ENCODE results near the gene ENPP3.

ENPP3 gene

DNA sequence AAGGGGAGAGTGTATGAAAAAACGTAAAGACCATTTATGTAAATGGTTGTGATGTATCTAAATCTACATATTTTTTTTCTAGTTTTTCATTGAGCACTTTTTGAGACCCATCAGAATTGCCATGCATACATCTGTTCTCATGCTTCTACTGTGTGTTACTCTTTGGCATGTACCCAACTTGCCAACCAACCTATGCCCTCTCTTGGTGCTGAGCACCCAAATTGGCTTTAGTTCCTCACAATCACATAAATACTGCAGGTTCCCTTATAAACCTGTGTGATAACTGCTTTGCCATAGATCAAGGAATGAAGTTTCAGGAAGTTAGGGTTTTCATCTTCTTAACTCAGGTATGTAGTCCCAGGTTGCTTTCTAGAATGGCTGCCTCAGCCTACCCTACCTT lies 7.8 kb downstream of the ENPP3 start:
- no peak for FAIRE-seq
- DNase-seq (ENCODE audit: insufficient read length) = no peak
- TF ChIP-seq TAF1 (IDR thresholded peaks at IDR 0.05; ENCODE audit: borderline replicate concordance, low read depth, low read length) (no peak), POLR2AphosphoS5 (IDR thresholded peaks at IDR 0.05; ENCODE audit: low read depth, low read length) (no peak), POLR2A (IDR thresholded peaks at IDR 0.05; ENCODE audit: low read depth, low read length) (no peak)

GRCh38 chr6:131645846-131646245 lies 8.7 kb downstream of the ENPP3 start:
- DNase-seq (ENCODE audit: insufficient read length) (no peak), FAIRE-seq (no peak)
- no peak for TF ChIP-seq POLR2A (IDR thresholded peaks at IDR 0.05; ENCODE audit: low read depth, low read length)
- no peak for TF ChIP-seq TAF1 (IDR thresholded peaks at IDR 0.05; ENCODE audit: borderline replicate concordance, low read depth, low read length)
- no peak for TF ChIP-seq POLR2AphosphoS5 (IDR thresholded peaks at IDR 0.05; ENCODE audit: low read depth, low read length)

DNA sequence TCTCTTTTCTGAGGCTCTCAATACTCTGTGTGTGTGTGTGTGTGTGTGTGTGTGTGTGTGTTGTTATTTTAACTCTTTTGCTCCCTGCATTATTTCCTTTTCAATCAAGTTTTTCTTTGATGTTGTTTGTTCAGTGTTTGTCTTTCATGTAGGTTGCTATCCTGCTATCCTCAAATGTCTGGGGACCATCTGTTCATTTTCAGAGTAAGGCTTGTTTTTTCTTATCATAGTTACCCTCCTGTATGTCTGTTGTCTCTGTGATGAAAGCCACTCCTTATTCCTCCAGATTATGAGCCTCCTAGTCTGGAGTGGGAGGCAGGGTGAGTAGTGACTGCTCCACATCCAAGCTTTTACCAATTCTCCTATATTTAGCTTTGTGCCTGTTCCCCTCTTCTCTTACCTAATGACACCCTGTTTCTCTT lies 9.2 kb downstream of the ENPP3 start:
- FAIRE-seq (no peak), DNase-seq (ENCODE audit: insufficient read length) (no peak)
- TF ChIP-seq POLR2AphosphoS5 (IDR thresholded peaks at IDR 0.05; ENCODE audit: low read depth, low read length) (no peak), POLR2A (IDR thresholded peaks at IDR 0.05; ENCODE audit: low read depth, low read length) (no peak), TAF1 (IDR thresholded peaks at IDR 0.05; ENCODE audit: borderline replicate concordance, low read depth, low read length) (no peak)

DNA sequence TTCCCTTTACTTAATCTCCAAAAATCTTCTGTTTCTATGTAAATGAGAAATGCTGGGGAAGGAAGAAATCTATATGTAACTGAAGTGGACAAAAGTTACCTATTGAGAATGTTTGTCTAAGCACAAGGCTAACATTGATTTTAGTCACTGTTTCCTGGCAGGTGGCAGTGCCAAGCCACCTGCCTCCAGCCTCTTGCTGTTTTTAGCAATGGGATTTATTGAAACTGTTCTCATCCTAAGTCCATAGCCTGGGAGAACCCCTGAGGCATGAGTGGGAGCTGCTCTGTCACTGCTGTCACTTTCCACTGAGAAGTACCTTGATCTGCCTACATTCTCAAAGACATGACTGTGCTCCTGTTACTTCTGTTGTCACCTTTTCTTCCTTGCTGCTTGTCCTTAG lies 14.7 kb downstream of the ENPP3 start:
- TF ChIP-seq TAF1 (IDR thresholded peaks at IDR 0.05; ENCODE audit: borderline replicate concordance, low read depth, low read length) = no peak
- no peak for TF ChIP-seq POLR2AphosphoS5 (IDR thresholded peaks at IDR 0.05; ENCODE audit: low read depth, low read length)
- no peak for TF ChIP-seq POLR2A (IDR thresholded peaks at IDR 0.05; ENCODE audit: low read depth, low read length)
- FAIRE-seq (no peak), DNase-seq (ENCODE audit: insufficient read length) (no peak)

DNA sequence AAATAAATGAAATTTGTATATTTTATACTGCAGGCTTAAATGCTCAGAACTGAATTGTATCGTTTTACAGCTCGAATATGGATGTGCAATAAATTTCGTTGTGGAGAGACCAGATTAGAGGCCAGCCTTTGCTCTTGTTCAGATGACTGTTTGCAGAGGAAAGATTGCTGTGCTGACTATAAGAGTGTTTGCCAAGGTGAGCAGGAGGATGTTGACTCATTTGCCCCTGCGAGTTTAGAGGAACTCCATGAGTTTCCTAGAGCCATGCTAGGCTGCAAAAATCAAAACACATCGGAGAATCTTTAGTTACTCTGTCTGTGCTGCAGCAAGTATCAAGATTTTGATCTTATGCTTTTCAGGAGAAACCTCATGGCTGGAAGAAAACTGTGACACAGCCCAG lies 15.4 kb downstream of the ENPP3 start:
- no peak for FAIRE-seq
- DNase-seq (ENCODE audit: insufficient read length) = no peak
- TF ChIP-seq POLR2A (IDR thresholded peaks at IDR 0.05; ENCODE audit: low read depth, low read length) (no peak), POLR2AphosphoS5 (IDR thresholded peaks at IDR 0.05; ENCODE audit: low read depth, low read length) (no peak), TAF1 (IDR thresholded peaks at IDR 0.05; ENCODE audit: borderline replicate concordance, low read depth, low read length) (no peak)

DNA sequence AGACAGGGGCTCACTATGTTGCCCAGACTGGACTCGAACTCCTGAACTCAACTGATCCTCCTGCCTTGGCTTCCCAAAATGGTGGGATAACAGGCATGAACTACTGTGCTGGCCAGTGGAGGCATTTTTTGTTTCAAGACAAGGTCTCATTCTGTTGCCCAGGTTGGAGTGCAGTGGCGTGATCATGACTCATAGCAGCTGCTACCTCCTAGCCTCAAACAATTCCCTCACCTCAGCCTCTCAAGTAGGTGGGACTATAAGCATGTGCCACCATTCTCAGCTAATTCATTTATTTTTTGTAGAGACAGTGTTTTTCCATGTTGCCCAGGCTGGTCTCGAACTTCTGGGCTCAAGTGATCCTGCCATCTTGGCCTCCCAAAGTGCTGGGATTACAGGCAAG lies 17.2 kb downstream of the ENPP3 start:
- FAIRE-seq (no peak), DNase-seq (ENCODE audit: insufficient read length) (no peak)
- TF ChIP-seq POLR2A (IDR thresholded peaks at IDR 0.05; ENCODE audit: low read depth, low read length) (no peak), POLR2AphosphoS5 (IDR thresholded peaks at IDR 0.05; ENCODE audit: low read depth, low read length) (no peak), TAF1 (IDR thresholded peaks at IDR 0.05; ENCODE audit: borderline replicate concordance, low read depth, low read length) (no peak)

DNA sequence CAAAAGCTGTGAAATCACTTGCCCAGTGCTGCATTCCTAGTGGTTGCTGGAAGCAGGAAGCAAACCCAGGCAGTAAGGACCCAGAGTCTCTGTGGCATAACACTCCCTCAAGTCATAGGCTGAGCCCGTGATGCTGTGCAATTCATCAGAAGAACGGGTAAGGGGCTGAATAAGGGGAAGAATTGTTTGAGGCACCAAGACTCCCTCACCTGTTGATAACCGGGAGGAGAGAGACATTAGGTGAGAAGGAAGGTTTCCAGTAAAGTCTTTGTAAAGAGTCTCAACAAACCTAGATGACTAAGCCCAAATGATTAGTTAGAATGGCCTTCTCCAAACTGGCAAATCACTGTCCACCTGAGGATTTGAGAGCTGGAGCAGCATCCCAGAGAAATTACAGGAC lies 18.3 kb downstream of the ENPP3 start:
- FAIRE-seq (no peak), DNase-seq (ENCODE audit: insufficient read length) (no peak)
- TF ChIP-seq TAF1 (IDR thresholded peaks at IDR 0.05; ENCODE audit: borderline replicate concordance, low read depth, low read length) = no peak
- TF ChIP-seq POLR2A (IDR thresholded peaks at IDR 0.05; ENCODE audit: low read depth, low read length) = no peak
- TF ChIP-seq POLR2AphosphoS5 (IDR thresholded peaks at IDR 0.05; ENCODE audit: low read depth, low read length) = no peak

GRCh38 chr6:131655951-131656350 lies 18.8 kb downstream of the ENPP3 start:
- FAIRE-seq (no peak), DNase-seq (ENCODE audit: insufficient read length) (no peak)

GRCh38 chr6:131656667-131657066 lies 19.6 kb downstream of the ENPP3 start:
- no peak for DNase-seq (ENCODE audit: insufficient read length)
- no peak for TF ChIP-seq TAF1 (IDR thresholded peaks at IDR 0.05; ENCODE audit: borderline replicate concordance, low read depth, low read length)
- TF ChIP-seq POLR2A (IDR thresholded peaks at IDR 0.05; ENCODE audit: low read depth, low read length) = no peak
- no peak for TF ChIP-seq POLR2AphosphoS5 (IDR thresholded peaks at IDR 0.05; ENCODE audit: low read depth, low read length)
- FAIRE-seq = no peak

More at GRCh38 chr6:131655951-131656350, 18.8 kb downstream of the ENPP3 start:
- no peak for TF ChIP-seq POLR2AphosphoS5 (IDR thresholded peaks at IDR 0.05; ENCODE audit: low read depth, low read length)

DNA sequence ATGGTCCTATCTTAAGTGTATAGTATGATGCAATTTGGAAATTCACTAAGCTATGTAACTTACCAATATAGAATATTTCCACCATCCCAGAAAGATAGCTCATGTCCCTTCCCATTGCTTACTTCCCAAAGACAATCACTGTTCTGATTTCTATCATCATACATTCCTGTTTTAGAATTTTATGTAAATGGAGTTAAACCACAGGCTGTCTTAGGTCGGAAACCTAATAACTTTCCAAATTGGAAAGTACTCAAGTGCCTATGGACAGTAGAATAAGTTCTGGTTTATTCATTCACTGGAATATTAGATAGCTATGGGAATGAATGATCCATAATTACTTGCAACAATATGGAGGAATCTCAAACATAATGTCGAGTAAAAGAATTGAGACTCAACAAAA lies 20.1 kb downstream of the ENPP3 start:
- DNase-seq (ENCODE audit: insufficient read length) (no peak), FAIRE-seq (no peak)
- TF ChIP-seq TAF1 (IDR thresholded peaks at IDR 0.05; ENCODE audit: borderline replicate concordance, low read depth, low read length) = no peak
- no peak for TF ChIP-seq POLR2A (IDR thresholded peaks at IDR 0.05; ENCODE audit: low read depth, low read length)
- no peak for TF ChIP-seq POLR2AphosphoS5 (IDR thresholded peaks at IDR 0.05; ENCODE audit: low read depth, low read length)

DNA sequence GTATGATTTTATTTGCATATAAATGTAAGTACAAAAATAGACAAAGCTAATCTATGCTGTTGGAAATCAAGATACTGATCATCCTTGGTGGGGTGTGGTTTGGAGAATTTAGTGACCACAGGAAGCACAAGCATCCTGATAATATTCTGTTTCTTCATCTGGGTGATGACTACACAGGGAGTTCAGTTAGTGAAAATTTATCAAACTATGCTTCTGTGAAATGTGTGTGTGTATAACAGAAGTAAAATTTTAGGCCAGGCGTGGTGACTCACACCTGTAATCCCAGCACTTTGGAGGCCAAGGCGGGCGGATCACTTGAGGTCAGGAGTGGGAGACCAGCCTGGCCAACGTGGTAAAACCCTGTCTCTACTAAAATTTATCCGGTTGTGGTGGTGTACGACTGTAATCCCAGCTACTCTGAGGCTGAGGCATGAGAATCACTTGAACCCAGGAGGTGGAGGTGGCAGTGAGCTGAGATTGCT lies 20.6 kb downstream of the ENPP3 start:
- FAIRE-seq (no peak), DNase-seq (ENCODE audit: insufficient read length) (no peak)
- TF ChIP-seq TAF1 (IDR thresholded peaks at IDR 0.05; ENCODE audit: borderline replicate concordance, low read depth, low read length) = no peak
- no peak for TF ChIP-seq POLR2A (IDR thresholded peaks at IDR 0.05; ENCODE audit: low read depth, low read length)
- TF ChIP-seq POLR2AphosphoS5 (IDR thresholded peaks at IDR 0.05; ENCODE audit: low read depth, low read length) = no peak

- TF ChIP-seq POLR2A (IDR thresholded peaks at IDR 0.05; ENCODE audit: low read depth, low read length) (no peak), POLR2AphosphoS5 (IDR thresholded peaks at IDR 0.05; ENCODE audit: low read depth, low read length) (no peak), TAF1 (IDR thresholded peaks at IDR 0.05; ENCODE audit: borderline replicate concordance, low read depth, low read length) (no peak)
- FAIRE-seq (no peak), DNase-seq (ENCODE audit: insufficient read length) (no peak)
These were observed 21.2 kb downstream of the ENPP3 start for GRCh38 chr6:131658287-131658686.

GRCh38 chr6:131660195-131660594 lies 23.1 kb downstream of the ENPP3 start:
- TF ChIP-seq POLR2AphosphoS5 (IDR thresholded peaks at IDR 0.05; ENCODE audit: low read depth, low read length) (no peak), TAF1 (IDR thresholded peaks at IDR 0.05; ENCODE audit: borderline replicate concordance, low read depth, low read length) (no peak), POLR2A (IDR thresholded peaks at IDR 0.05; ENCODE audit: low read depth, low read length) (no peak)
- DNase-seq (ENCODE audit: insufficient read length) (no peak), FAIRE-seq (no peak)
